Mucosa of descending colon (tissue), 3 donors: ENCODE results near the gene TFCP2L1. TPM values are rescaled to one million over a fixed set of nuclear protein-coding genes. Genes with fewer than 3 reads are reported as not detected.

Experiments used
- ATAC-seq: fragments of 200-7000 bp; cut with Tn5 transposase; one replicate; pipeline ENCODE4 v1.9.1; 2020; ENCODE audit warnings: mild to moderate bottlenecking, moderate library complexity
- DNase-seq, 3 donors: peaks; one replicate each; pipeline ENCODE4 v3.0.0-alpha.2; 2020
- H3K36me3 ChIP-seq: fragments of 200-600 bp; one replicate; pipeline ENCODE4 v1.8.0; 2021; ENCODE audit warnings: low read depth, mild to moderate bottlenecking
- H3K4me1 ChIP-seq: fragments of 200-600 bp; one replicate; pipeline ENCODE4 v1.8.0; 2021; ENCODE audit warnings: low read depth, mild to moderate bottlenecking
- H3K4me3 ChIP-seq: fragments of 200-600 bp; one replicate; pipeline ENCODE4 v1.8.0; 2021; ENCODE audit warnings: mild to moderate bottlenecking
- H3K9me3 ChIP-seq: fragments of 200-600 bp; one replicate; pipeline ENCODE4 v1.8.0; 2021; ENCODE audit warnings: mild to moderate bottlenecking
- CTCF ChIP-seq: fragments of 200-600 bp; IDR thresholded peaks from one replicate; pipeline ENCODE4 v1.8.0; 2022; ENCODE audit warnings: antibody characterized with exemption, mild to moderate bottlenecking
- intact Hi-C, 2 donors: fragments of 100-400 bp; cut with DNase I in 1 of 2; cut with micrococcal nuclease in 1 of 2; formaldehyde crosslinking; loops; one replicate each; pipeline versions ENCODE4 v1.11.0 to v1.11.1; 2022; cut with DNase I, micrococcal nuclease
- total RNA-seq, 3 donors: library from RNA; stranded (reverse); fragmentation: NEBNext Ultra II Directional in 2 of 3; extraction: Animal tissue kit (Norgen Biotek cat#: 25700) in 2 of 3; gene quantifications; one replicate each; pipeline versions ENCODE4 v1.2.1 to v1.2.4, GENCODE V29; 2021 to 2023
- donor health status: DM: no; HTN: no; CAD: no; lungs with moderate emphysema.
- donor health status: DM: no; HTN: no; CAD: no.
- donor health status: DM: no; HTN: yes; CAD: no.

TFCP2L1 gene
- total RNA-seq, 3 donors from 2014 or later, result 46.9 to 111 (median 107) TPM

- DNase-seq (no peak), ATAC-seq (no peak)
- Histone ChIP-seq H3K4me1 (no peaks in the 10 kb centered on the region), H3K4me3 (no peak overlapping the region), H3K9me3 (no peaks in the 10 kb centered on the region), H3K36me3 (no peaks in the 10 kb centered on the region)
- TF ChIP-seq CTCF, result no peak
- intact Hi-C loops, result no loop called here
These were observed 112.5 kb downstream of the TFCP2L1 start for GRCh38 chr2:121172456-121172855.

GRCh38 chr2:121171625-121172119 lies 113.3 kb downstream of the TFCP2L1 start:
- H3K9me3 ChIP-seq, result no peaks in the 10 kb centered on the region
- intact Hi-C loops, result no loop called here
- ATAC-seq, result no peak

GRCh38 chr2:121170577-121170976 lies 114.4 kb downstream of the TFCP2L1 start:
- Histone ChIP-seq H3K4me3 (no peak overlapping the region), H3K9me3 (no peaks in the 10 kb centered on the region), H3K4me1 (no peaks in the 10 kb centered on the region), H3K36me3 (no peaks in the 10 kb centered on the region)
- DNase-seq (no peak), ATAC-seq (no peak)
- intact Hi-C loops, result no loop called here
- TF ChIP-seq CTCF, result no peak

More at GRCh38 chr2:121171625-121172119, 113.3 kb downstream of the TFCP2L1 start:
- Histone ChIP-seq H3K4me1 (no peaks in the 10 kb centered on the region), H3K36me3 (no peaks in the 10 kb centered on the region), H3K4me3 (no peak overlapping the region)
- peak in 1 of 3 donors; percentile 42 for DNase-seq
- no peak for TF ChIP-seq CTCF

GRCh38 chr2:121167411-121167810 lies 117.6 kb downstream of the TFCP2L1 start:
- Histone ChIP-seq H3K36me3 (no peaks in the 10 kb centered on the region), H3K4me3 (no peak overlapping the region), H3K9me3 (no peaks in the 10 kb centered on the region), H3K4me1 (no peaks in the 10 kb centered on the region)
- ATAC-seq, result no peak
- no peak for DNase-seq
- intact Hi-C loops, result no loop called here
- TF ChIP-seq CTCF, result no peak

Other genes starting within 250 kb of the TFCP2L1 start
- 1 to 10 TPM in 1 of 3 donors, not detected in 2; 9.7 TPM for gene RNU4ATAC, start 245.7 kb upstream of the TFCP2L1 start, total RNA-seq